Measurements from ENCODE around the gene AHCTF1.

DNA sequence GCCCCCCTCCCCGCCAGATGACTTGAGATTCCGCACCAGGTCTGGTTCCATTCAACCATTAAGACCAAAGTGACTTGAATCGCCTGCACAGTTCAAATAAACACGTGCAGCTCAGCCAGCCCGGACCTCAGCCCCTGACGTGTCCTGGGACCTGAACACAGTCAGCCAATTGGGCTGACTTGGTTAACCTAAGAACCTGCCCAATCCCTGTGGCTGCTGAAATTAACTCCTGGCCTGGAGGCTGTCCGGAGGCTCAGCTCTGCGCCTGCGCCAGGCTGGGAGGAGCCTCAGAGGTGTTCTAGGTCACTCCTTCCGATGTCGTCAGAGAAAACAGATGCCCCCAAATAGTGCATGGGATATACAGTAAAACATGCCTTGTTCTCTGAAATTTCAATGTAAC is 134.2 kb downstream of the AHCTF1 start:
- TF ChIP-seq POLR2AphosphoS5 (IDR thresholded peaks at IDR 0.05; ENCODE audit: low read depth, low read length) (no peak), REST (IDR thresholded peaks at IDR 0.05; ENCODE audit: insufficient read depth in 1 of 2, low read depth in 2 of 2, low read length in 2 of 2) (no peak)

Measured in PFSK-1 (cell line).